HG02588 (cell line): ENCODE results near the gene ERP44.
"Not testable (repeated sequence)": the region's sequence is repeated elsewhere in the genome, so short reads cannot be mapped to it uniquely, and the experiment has no call there.

ENCODE experiments used
- ATAC-seq: cut with Tn5 transposase; IDR thresholded peaks from one replicate; pipeline ENCODE4 v1.9.1; 2021; ENCODE audit warnings: mild to moderate bottlenecking, moderate library complexity; ENCODE audit not compliant: unreplicated experiment

Gene ERP44

GRCh38 chr9:100101608-100102007 lies 2.8 kb upstream of the ERP44 start:
- no peak for ATAC-seq

DNA sequence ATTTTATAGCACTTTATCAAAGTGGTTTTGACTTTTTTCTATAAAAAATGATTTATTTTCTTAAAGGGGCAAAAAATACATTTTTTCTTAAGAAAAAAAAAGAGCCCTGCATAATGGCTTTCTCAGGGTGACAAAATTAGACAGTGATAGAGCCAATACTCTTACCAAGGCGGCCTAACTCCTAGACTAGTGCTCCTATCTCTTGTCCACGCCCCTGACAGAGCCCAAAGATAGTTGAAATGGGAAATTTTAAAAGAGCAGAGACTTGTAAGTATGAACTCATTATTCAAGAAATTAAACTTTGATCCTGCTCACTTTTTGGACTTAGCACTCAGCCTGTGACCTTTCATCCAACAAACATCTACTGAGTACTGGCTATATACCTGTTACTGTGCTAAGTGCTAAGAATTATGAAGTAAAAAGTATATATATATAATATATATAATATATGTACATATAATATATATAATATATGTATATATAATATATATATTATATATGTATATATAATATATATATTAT lies 1.4 kb upstream of the ERP44 start:
- ATAC-seq: no peak

GRCh38 chr9:100099722-100100042 lies 882 bp upstream of the ERP44 start:
- no peak for ATAC-seq

GRCh38 chr9:100098046-100098886 lies 534 bp downstream of the ERP44 start:
- ATAC-seq: peak; percentile 10

DNA sequence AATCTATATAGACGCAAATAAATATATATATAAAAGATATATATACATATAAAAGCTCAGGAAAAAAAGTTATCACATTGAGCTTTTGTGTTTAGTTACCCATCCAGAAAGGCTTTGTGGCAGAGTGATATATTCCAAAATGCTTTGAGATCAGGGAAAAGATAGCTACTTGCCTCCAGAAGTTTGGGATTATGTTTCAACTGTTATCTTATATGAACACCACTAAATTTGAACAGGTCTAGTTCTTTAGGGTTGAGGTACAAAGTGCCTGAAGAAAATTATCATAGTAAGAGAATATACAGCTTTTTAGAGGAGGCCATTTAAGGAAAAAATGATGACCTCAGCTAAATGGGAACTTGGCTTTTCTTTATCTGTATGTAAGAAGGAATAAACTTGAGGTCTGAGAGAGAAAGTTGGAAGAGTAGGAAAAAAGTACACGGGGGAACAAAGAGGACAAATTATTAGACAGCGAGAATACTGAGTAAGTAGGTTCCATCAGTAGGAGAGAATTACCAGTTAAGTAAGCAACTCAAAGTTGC lies 2.4 kb downstream of the ERP44 start:
- ATAC-seq: no peak

- not testable (repeated sequence) for ATAC-seq
Observed at GRCh38 chr9:100094411-100094810, 4.4 kb downstream of the ERP44 start.

- no peak for ATAC-seq
Observed at GRCh38 chr9:100092066-100092465, 6.7 kb downstream of the ERP44 start.

- ATAC-seq: no peak
Observed at GRCh38 chr9:100091650-100092049, 7.2 kb downstream of the ERP44 start.

DNA sequence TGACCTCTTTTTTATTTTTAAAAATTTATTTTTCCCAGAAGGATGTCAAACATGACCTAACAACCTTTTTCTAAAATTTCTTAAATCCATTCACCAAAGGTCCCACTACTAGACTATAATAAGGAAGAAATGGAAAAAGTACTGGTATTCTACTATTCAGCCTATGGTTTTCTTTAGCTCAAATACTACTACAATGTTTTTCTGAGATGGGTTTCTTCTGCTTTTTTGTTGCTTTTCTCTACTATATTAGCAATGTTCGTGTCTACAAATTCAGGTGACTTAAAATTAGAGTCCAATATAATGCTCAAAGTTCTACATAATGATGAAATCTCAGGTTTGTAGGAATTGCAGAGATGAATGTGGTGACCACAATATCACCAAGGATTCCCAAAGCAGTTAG lies 7.9 kb downstream of the ERP44 start:
- ATAC-seq: no peak

DNA sequence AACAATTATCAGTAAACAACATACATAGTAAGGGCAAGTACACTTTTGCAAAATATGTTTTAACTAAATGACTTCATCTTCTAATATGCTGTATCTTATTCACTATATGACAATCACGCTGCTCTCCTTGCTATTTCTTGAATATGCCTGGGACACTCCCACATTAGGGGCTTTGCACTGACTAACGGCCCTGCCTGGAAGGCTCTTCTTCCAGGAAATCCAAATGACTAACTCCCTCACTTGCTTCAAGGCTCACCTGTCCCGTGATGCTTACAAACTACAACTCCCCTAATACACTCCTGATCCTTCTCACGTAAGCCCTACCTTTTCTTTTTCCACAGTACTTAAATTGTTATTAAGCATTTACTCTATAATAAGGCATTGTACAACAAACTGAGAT lies 10.6 kb downstream of the ERP44 start:
- no peak for ATAC-seq

GRCh38 chr9:100087218-100087617 lies 11.6 kb downstream of the ERP44 start:
- no peak for ATAC-seq

- ATAC-seq: no peak
Observed at GRCh38 chr9:100086097-100086635, 12.6 kb downstream of the ERP44 start.

GRCh38 chr9:100084734-100085133 lies 14.1 kb downstream of the ERP44 start:
- peak; percentile 80 for ATAC-seq

- peak; percentile 53 for ATAC-seq
Observed at GRCh38 chr9:100084128-100084453, 14.7 kb downstream of the ERP44 start.

DNA sequence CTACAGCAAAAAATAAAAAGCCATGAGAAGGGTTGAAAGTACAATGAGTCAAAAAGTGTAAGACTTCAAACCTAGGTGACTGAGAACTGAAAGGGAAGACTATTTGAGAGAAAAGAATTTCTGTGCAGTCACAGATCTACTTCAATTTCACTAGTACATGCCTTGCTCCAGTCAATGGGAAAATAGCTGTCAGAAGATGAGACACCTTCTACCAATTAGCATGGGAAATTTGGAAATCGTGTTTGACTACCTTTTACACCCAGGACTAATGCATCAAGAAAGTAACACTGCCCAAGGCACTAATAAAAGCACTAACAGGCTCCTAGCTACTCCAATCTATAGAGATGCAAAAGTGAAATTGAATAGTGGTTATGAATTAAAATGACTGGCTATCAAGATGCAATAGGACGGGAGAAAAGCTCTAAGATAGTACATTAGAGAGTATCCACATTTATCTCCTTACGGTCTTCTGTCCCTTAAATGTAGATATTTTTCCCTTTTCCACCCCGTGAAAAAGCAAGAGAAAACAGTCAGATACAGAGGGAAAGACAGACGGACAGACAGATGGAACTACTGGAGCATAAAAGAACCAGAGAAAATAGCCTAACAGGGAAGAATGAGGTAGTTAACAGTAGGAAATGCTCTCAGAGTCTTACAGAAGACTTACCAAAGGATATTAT lies 15.2 kb downstream of the ERP44 start:
- peak; percentile 36 for ATAC-seq

GRCh38 chr9:100082782-100083181 lies 16.0 kb downstream of the ERP44 start:
- ATAC-seq: no peak

DNA sequence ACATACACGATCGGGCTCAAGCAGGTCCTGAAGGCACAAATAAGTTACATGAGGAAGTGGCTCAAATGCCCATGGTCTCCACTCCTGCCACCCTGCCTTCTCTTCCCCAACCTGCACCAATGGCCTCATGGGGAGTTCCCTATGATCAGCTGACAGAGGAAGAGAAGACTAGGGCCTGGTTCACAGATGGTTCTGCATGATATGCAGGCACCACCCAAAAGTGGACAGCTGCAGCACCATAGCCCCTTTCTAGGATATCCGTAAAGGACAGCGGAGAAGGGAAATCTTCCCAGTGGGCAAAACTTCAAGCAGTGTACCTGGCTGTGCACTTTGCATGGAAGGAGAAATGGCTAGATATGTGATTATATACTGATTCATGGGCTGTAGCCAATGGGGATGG lies 22.5 kb downstream of the ERP44 start:
- ATAC-seq: not testable (repeated sequence)

GRCh38 chr9:100074989-100075388 lies 23.8 kb downstream of the ERP44 start:
- no peak for ATAC-seq

- no peak for ATAC-seq
Observed at GRCh38 chr9:100074093-100074492, 24.7 kb downstream of the ERP44 start.

- no peak for ATAC-seq
Observed at GRCh38 chr9:100072805-100073204, 26.0 kb downstream of the ERP44 start.

DNA sequence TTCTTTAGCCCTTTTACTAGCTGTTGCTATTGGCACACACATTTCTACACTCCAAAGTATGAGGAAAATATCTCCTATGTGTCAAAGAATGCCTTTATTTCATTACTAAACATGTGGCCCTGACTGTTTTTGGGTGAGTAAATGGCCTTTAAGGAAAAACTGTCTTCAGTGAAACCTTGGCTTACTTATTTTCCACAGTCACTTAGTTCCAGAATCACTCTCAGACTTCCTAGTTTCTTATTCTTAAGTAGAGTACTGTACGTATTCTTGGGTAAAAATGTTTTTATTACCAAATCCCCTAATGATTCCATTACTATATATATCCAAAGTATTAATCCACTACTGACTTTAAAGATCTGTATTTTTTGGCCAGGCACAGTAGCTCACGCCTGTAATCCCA lies 27.5 kb downstream of the ERP44 start:
- no peak for ATAC-seq
